ENCODE data around the gene TTYH3.
"Not testable (repeated sequence)": the region's sequence is repeated elsewhere in the genome, so short reads cannot be mapped to it uniquely, and the experiment has no call there.

The TTYH3 gene

GRCh38 chr7:2603044-2603965 is 28.5 kb upstream of the TTYH3 start:
- no peak for DNase-seq

- DNase-seq = no peak
These were observed 27.1 kb upstream of the TTYH3 start for GRCh38 chr7:2604608-2605174.

- DNase-seq = no peak
These were observed 25.9 kb upstream of the TTYH3 start for GRCh38 chr7:2605608-2606538.

- no peak for DNase-seq
These were observed 25.2 kb upstream of the TTYH3 start for GRCh38 chr7:2606539-2606936.

- no peak for DNase-seq
These were observed 24.5 kb upstream of the TTYH3 start for GRCh38 chr7:2607122-2607922.

GRCh38 chr7:2607923-2608904 is 23.6 kb upstream of the TTYH3 start:
- no peak for DNase-seq

GRCh38 chr7:2608921-2609411 is 22.8 kb upstream of the TTYH3 start:
- DNase-seq = no peak

GRCh38 chr7:2609646-2610045 is 22.1 kb upstream of the TTYH3 start:
- DNase-seq = not testable (repeated sequence)

GRCh38 chr7:2610466-2610865 is 21.3 kb upstream of the TTYH3 start:
- DNase-seq = no peak

GRCh38 chr7:2610898-2611297 is 20.9 kb upstream of the TTYH3 start:
- DNase-seq = no peak

- no peak for DNase-seq
These were observed 20.4 kb upstream of the TTYH3 start for GRCh38 chr7:2611401-2611800.

GRCh38 chr7:2611922-2612321 is 19.9 kb upstream of the TTYH3 start:
- DNase-seq = no peak

GRCh38 chr7:2612445-2613097 is 19.2 kb upstream of the TTYH3 start:
- no peak for DNase-seq

GRCh38 chr7:2613098-2613930 is 18.5 kb upstream of the TTYH3 start:
- DNase-seq = peak; percentile 35

GRCh38 chr7:2613931-2614600 is 17.7 kb upstream of the TTYH3 start:
- DNase-seq = peak; percentile 55

- peak; percentile 23 for DNase-seq
These were observed 17.0 kb upstream of the TTYH3 start for GRCh38 chr7:2614631-2615330.

- no peak for DNase-seq
These were observed 15.1 kb upstream of the TTYH3 start for GRCh38 chr7:2616387-2617324.

All from NCI-H1694 (cell line).